ENCODE measurements around the gene ACTR8. TPM values are rescaled to one million over a fixed set of nuclear protein-coding genes. Genes with fewer than 3 reads are reported as not detected.

Gene ACTR8
- polyA plus RNA-seq, 3 donors, result 8.3 to 12.2 (median 10.7) TPM

GRCh38 chr3:53842436-53843194 is 39.3 kb downstream of the ACTR8 start:
- Mint-ChIP-seq H3K36me3 (peaks cover 2 to 3% of the 10 kb centered on the region in 2 donors), H3K27me3 (ENCODE audit: low read depth in 3 of 3) (peaks cover 53 to 59% (median 57%) of the 10 kb centered on the region in 3 donors), H3K9me3 (peaks cover 0 to 8% (median 1%) of the 10 kb centered on the region in 7 donors), H3K4me1 (peaks cover 9% of the 10 kb centered on the region), H3K4me3 (peak overlapping the region in 1 of 2 donors; percentile 33), H3K27ac (no peak overlapping the region)
- H3K27me3 ChIP-seq (ENCODE audit: control insufficient read depth in 2 of 2, insufficient read depth in 2 of 2, low read length in 2 of 2), result peaks cover 21 to 45% of the 10 kb centered on the region in 2 donors
- no peak overlapping the region for H3K4me2 ChIP-seq (replicated peaks; ENCODE audit: extremely low read depth, low read length, poor library complexity, severe bottlenecking)
- no peak for TF ChIP-seq CTCF (IDR thresholded peaks at IDR 0.05)
- peaks cover 0 to 8% of the 10 kb centered on the region in 2 donors for H3K9me3 ChIP-seq (replicated peaks in 1 of 2; ENCODE audit: control insufficient read depth in 1 of 2, insufficient read depth in 1 of 2, low read length in 2 of 2)
- H2AFZ ChIP-seq (ENCODE audit: insufficient read depth, low read depth, low read length, poor library complexity, severe bottlenecking), result no peak overlapping the region
- no peak for DNase-seq
- no peak overlapping the region for H3K27ac ChIP-seq (ENCODE audit: low read depth in 1 of 2, low read length in 2 of 2)
- no peak overlapping the region for H3K4me3 ChIP-seq (replicated peaks in 1 of 3; ENCODE audit: low read depth in 2 of 3, low read length in 3 of 3)
- WGBS (ENCODE audit: insufficient coverage), result 94% methylated on average over 10 of the region's 12 CpGs
- intact Hi-C loops (cut with micrococcal nuclease), result no loop called here
- H3K9ac ChIP-seq (ENCODE audit: insufficient read depth, low read length, poor library complexity, severe bottlenecking), result no peak overlapping the region
- peaks cover 8 to 14% of the 10 kb centered on the region in 2 donors for H3K4me1 ChIP-seq (ENCODE audit: control insufficient read depth in 1 of 2, insufficient read depth in 2 of 2, low read length in 2 of 2)
- H3K36me3 ChIP-seq (replicated peaks in 1 of 2; ENCODE audit: control insufficient read depth in 1 of 2, insufficient read depth in 2 of 2, low read length in 2 of 2), result no peaks in the 10 kb centered on the region
- H4K20me1 ChIP-seq (ENCODE audit: insufficient read depth, low read length), result no peaks in the 10 kb centered on the region
- no peaks in the 10 kb centered on the region for H3K79me2 ChIP-seq (ENCODE audit: insufficient read depth, low read length)

GRCh38 chr3:53841296-53841695 is 40.7 kb downstream of the ACTR8 start:
- Mint-ChIP-seq H3K27me3 (ENCODE audit: low read depth in 3 of 3) (peaks cover 41 to 46% (median 45%) of the 10 kb centered on the region in 3 donors), H3K36me3 (peaks cover 2 to 3% of the 10 kb centered on the region in 2 donors), H3K4me1 (peaks cover 7% of the 10 kb centered on the region), H3K27ac (no peak overlapping the region), H3K4me3 (no peak overlapping the region), H3K9me3 (peaks cover 0 to 6% (median 0%) of the 10 kb centered on the region in 7 donors)
- intact Hi-C loops (cut with micrococcal nuclease), result no loop called here
- Histone ChIP-seq H3K36me3 (replicated peaks in 1 of 2; ENCODE audit: control insufficient read depth in 1 of 2, insufficient read depth in 2 of 2, low read length in 2 of 2) (no peaks in the 10 kb centered on the region), H2AFZ (ENCODE audit: insufficient read depth, low read depth, low read length, poor library complexity, severe bottlenecking) (no peak overlapping the region), H3K4me3 (replicated peaks in 1 of 3; ENCODE audit: low read depth in 2 of 3, low read length in 3 of 3) (no peak overlapping the region), H3K27me3 (ENCODE audit: control insufficient read depth in 2 of 2, insufficient read depth in 2 of 2, low read length in 2 of 2) (peaks cover 10 to 32% of the 10 kb centered on the region in 2 donors), H3K79me2 (ENCODE audit: insufficient read depth, low read length) (no peaks in the 10 kb centered on the region), H4K20me1 (ENCODE audit: insufficient read depth, low read length) (no peaks in the 10 kb centered on the region), H3K9me3 (replicated peaks in 1 of 2; ENCODE audit: control insufficient read depth in 1 of 2, insufficient read depth in 1 of 2, low read length in 2 of 2) (no peaks in the 10 kb centered on the region), H3K9ac (ENCODE audit: insufficient read depth, low read length, poor library complexity, severe bottlenecking) (no peak overlapping the region), H3K4me1 (ENCODE audit: control insufficient read depth in 1 of 2, insufficient read depth in 2 of 2, low read length in 2 of 2) (peaks cover 4 to 10% of the 10 kb centered on the region in 2 donors), H3K4me2 (replicated peaks; ENCODE audit: extremely low read depth, low read length, poor library complexity, severe bottlenecking) (no peak overlapping the region), H3K27ac (ENCODE audit: low read depth in 1 of 2, low read length in 2 of 2) (no peak overlapping the region)
- DNase-seq, result no peak
- WGBS (ENCODE audit: insufficient coverage), result 87% methylated on average over 4 of the region's 5 CpGs
- no peak for TF ChIP-seq CTCF (IDR thresholded peaks at IDR 0.05)

Data from CD14-positive monocyte (primary cell).